Measurements from ENCODE around the gene UBLCP1.

Gene UBLCP1

DNA sequence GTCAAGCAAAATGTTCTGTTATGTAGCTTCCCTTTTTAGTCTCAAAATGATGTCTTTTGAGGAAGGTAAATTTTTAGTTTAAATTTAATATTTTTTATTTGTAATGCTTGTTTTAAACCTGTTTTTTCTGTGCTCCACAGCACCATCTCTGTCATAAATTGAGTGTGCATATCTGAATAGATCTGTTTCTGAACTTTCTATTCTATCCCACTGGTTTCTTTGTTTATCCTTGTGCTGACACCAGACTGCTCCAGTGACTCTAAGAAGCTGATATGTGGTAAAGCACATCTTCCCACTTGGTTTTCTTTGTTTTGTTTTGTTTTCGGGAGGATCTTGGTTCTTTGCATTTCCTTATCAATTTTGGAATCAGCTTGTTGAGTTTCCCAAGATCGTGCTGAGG, 46.6 kb upstream of the UBLCP1 start:
- no peak for DNase-seq (ENCODE audit: low read depth in 1 of 2, low spot score in 1 of 2)
- Histone ChIP-seq H3K27ac (replicated peaks) (peak overlapping the region; percentile 49), H3K4me3 (replicated peaks; ENCODE audit: insufficient read depth, low read length) (no peak overlapping the region), H3K27me3 (ENCODE audit: insufficient read depth, poor library complexity, severe bottlenecking) (no peaks in the 10 kb centered on the region)
- TF ChIP-seq POLR2AphosphoS5 (IDR thresholded peaks at IDR 0.05; ENCODE audit: low read depth) (no peak), SPI1 (IDR thresholded peaks at IDR 0.05; ENCODE audit: borderline replicate concordance, low read depth) (no peak), GABPA (IDR thresholded peaks at IDR 0.05; ENCODE audit: low read depth) (no peak)
- TF ChIP-seq, protein P1, sequence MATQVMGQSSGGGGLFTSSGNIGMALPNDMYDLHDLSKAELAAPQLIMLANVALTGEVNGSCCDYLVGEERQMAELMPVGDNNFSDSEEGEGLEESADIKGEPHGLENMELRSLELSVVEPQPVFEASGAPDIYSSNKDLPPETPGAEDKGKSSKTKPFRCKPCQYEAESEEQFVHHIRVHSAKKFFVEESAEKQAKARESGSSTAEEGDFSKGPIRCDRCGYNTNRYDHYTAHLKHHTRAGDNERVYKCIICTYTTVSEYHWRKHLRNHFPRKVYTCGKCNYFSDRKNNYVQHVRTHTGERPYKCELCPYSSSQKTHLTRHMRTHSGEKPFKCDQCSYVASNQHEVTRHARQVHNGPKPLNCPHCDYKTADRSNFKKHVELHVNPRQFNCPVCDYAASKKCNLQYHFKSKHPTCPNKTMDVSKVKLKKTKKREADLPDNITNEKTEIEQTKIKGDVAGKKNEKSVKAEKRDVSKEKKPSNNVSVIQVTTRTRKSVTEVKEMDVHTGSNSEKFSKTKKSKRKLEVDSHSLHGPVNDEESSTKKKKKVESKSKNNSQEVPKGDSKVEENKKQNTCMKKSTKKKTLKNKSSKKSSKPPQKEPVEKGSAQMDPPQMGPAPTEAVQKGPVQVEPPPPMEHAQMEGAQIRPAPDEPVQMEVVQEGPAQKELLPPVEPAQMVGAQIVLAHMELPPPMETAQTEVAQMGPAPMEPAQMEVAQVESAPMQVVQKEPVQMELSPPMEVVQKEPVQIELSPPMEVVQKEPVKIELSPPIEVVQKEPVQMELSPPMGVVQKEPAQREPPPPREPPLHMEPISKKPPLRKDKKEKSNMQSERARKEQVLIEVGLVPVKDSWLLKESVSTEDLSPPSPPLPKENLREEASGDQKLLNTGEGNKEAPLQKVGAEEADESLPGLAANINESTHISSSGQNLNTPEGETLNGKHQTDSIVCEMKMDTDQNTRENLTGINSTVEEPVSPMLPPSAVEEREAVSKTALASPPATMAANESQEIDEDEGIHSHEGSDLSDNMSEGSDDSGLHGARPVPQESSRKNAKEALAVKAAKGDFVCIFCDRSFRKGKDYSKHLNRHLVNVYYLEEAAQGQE (IDR thresholded peaks at IDR 0.05; ENCODE audit: insufficient replicate concordance, low read depth): no peak
- TF ChIP-seq, protein P2, sequence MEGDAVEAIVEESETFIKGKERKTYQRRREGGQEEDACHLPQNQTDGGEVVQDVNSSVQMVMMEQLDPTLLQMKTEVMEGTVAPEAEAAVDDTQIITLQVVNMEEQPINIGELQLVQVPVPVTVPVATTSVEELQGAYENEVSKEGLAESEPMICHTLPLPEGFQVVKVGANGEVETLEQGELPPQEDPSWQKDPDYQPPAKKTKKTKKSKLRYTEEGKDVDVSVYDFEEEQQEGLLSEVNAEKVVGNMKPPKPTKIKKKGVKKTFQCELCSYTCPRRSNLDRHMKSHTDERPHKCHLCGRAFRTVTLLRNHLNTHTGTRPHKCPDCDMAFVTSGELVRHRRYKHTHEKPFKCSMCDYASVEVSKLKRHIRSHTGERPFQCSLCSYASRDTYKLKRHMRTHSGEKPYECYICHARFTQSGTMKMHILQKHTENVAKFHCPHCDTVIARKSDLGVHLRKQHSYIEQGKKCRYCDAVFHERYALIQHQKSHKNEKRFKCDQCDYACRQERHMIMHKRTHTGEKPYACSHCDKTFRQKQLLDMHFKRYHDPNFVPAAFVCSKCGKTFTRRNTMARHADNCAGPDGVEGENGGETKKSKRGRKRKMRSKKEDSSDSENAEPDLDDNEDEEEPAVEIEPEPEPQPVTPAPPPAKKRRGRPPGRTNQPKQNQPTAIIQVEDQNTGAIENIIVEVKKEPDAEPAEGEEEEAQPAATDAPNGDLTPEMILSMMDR (IDR thresholded peaks at IDR 0.05; ENCODE audit: insufficient read depth, low read length): no peak

- no peak overlapping the region for H3K27ac ChIP-seq (replicated peaks)
- TF ChIP-seq GABPA (IDR thresholded peaks at IDR 0.05; ENCODE audit: low read depth) (no peak), SPI1 (IDR thresholded peaks at IDR 0.05; ENCODE audit: borderline replicate concordance, low read depth) (no peak), POLR2AphosphoS5 (IDR thresholded peaks at IDR 0.05; ENCODE audit: low read depth) (no peak)
- TF ChIP-seq, protein P2 (IDR thresholded peaks at IDR 0.05; ENCODE audit: insufficient read depth, low read length): no peak
- TF ChIP-seq, protein P1 (IDR thresholded peaks at IDR 0.05; ENCODE audit: insufficient replicate concordance, low read depth): no peak
- no peak overlapping the region for H3K4me3 ChIP-seq (replicated peaks; ENCODE audit: insufficient read depth, low read length)
Observed at GRCh38 chr5:159217236-159217635, 45.9 kb upstream of the UBLCP1 start.

DNA sequence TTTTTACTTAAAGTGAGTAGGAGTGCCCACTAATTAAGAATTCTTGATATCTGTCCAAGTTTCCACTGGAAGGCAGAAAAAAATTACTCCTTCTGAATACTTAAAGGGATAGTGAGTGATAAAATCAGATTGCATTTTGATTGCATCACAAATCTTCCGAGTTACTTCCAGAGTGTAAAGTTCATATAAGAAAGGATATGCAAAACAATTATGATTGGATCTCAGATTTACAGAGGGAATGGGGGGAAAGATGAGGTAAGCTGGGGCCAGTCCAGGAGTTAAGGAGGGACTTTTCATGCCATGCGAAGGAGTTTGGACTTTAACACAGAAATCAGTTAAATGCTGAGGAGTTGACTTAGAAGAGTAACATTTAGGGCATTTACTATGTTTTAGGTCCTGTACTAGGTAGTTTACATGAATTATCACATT, 44.5 kb upstream of the UBLCP1 start:
- no peaks in the 10 kb centered on the region for H3K27me3 ChIP-seq (ENCODE audit: insufficient read depth, poor library complexity, severe bottlenecking)
- H3K27ac ChIP-seq (replicated peaks): no peak overlapping the region
- no peak for DNase-seq (ENCODE audit: low read depth in 1 of 2, low spot score in 1 of 2)
- TF ChIP-seq GABPA (IDR thresholded peaks at IDR 0.05; ENCODE audit: low read depth): no peak
- no peak for TF ChIP-seq POLR2AphosphoS5 (IDR thresholded peaks at IDR 0.05; ENCODE audit: low read depth)
- TF ChIP-seq SPI1 (IDR thresholded peaks at IDR 0.05; ENCODE audit: borderline replicate concordance, low read depth): no peak
- TF ChIP-seq, protein P1 (IDR thresholded peaks at IDR 0.05; ENCODE audit: insufficient replicate concordance, low read depth): no peak
- TF ChIP-seq, protein P2 (IDR thresholded peaks at IDR 0.05; ENCODE audit: insufficient read depth, low read length): no peak
- H3K4me3 ChIP-seq (replicated peaks; ENCODE audit: insufficient read depth, low read length): no peak overlapping the region

More at GRCh38 chr5:159217236-159217635, 45.9 kb upstream of the UBLCP1 start:
- no peaks in the 10 kb centered on the region for H3K27me3 ChIP-seq (ENCODE audit: insufficient read depth, poor library complexity, severe bottlenecking)
- no peak for DNase-seq (ENCODE audit: low read depth in 1 of 2, low spot score in 1 of 2)
